ENCODE data around the gene KIRREL2. TPM values are rescaled to one million over a fixed set of nuclear protein-coding genes. Genes with fewer than 3 reads are reported as not detected.

KIRREL2 gene
- total and polyA plus RNA-seq, 2 of the 8 experiments (the other 6 are each of a cell fraction or from before 2014, with no cell fraction given), result 2.4 to 4.6 TPM

- no peak overlapping the region for H3K18ac ChIP-seq (ENCODE audit: extremely low read depth, low read length)
- H2BK5ac ChIP-seq (ENCODE audit: low read depth, low read length), result no peak overlapping the region
- H3K56ac ChIP-seq (replicated peaks; ENCODE audit: insufficient read length, low read depth, low read length), result no peak overlapping the region
- H4K5ac ChIP-seq (ENCODE audit: insufficient read length, low read depth, low read length), result no peak overlapping the region
- no peak overlapping the region for H4K91ac ChIP-seq (replicated peaks; ENCODE audit: insufficient read length, low read length)
- no peaks in the 10 kb centered on the region for H3K9me3 ChIP-seq (ENCODE audit: insufficient read depth in 2 of 2, low read depth in 1 of 2, low read length in 1 of 2)
- H3K9ac ChIP-seq (replicated peaks in 1 of 4; ENCODE audit: extremely low read depth in 1 of 4, low read depth in 3 of 4, low read length in 3 of 4), result no peak overlapping the region
- peaks cover 3 to 9% (median 7%) of the 10 kb centered on the region in 4 experiments for H3K27me3 ChIP-seq (replicated peaks in 1 of 4; ENCODE audit: control insufficient read depth in 3 of 4, extremely low read depth in 1 of 4, insufficient read depth in 3 of 4, low read length in 3 of 4)
- peaks cover 9% of the 10 kb centered on the region; the same call in 1 of the 2 replicates for H3K23me2 ChIP-seq (ENCODE audit: low read depth, low read length)
- no peak for TF ChIP-seq RBBP5 (IDR thresholded peaks at IDR 0.05; ENCODE audit: borderline replicate concordance, low read depth, low read length)
- TF ChIP-seq SIN3A (conservative IDR thresholded peaks at IDR 0.05 in 1 of 2, IDR thresholded peaks at IDR 0.05 in 1 of 2; ENCODE audit: low read depth in 1 of 2, low read length in 2 of 2), result no peak; a peak in 1 of 4 replicates
- no peak for TF ChIP-seq KDM5A (IDR thresholded peaks at IDR 0.05; ENCODE audit: low read length)
- peak; percentile 40; the same call in 1 of the 2 replicates for TF ChIP-seq CREB1 (IDR thresholded peaks at IDR 0.05)
- no peak for TF ChIP-seq EZH2 (IDR thresholded peaks at IDR 0.05; ENCODE audit: low read depth, low read length, severe bottlenecking)
- peak; percentile 91 for TF ChIP-seq SIX5 (IDR thresholded peaks at IDR 0.05; ENCODE audit: low read depth, low read length)
- no peak for TF ChIP-seq CTBP2 (IDR thresholded peaks at IDR 0.05; ENCODE audit: borderline replicate concordance, insufficient read depth, insufficient read length, low read length)
- TF ChIP-seq BRCA1 (IDR thresholded peaks at IDR 0.05; ENCODE audit: low read depth, low read length), result no peak
- peak; percentile 80; the same call in 1 of the 2 replicates for TF ChIP-seq YY1 (IDR thresholded peaks at IDR 0.05; ENCODE audit: low read depth, low read length)
- H3K14ac ChIP-seq (ENCODE audit: insufficient read length), result no peak overlapping the region
- H3K27ac ChIP-seq (ENCODE audit: low read depth, low read length), result no peak overlapping the region
- DNase-seq (ENCODE audit: low read depth in 1 of 2, low spot score in 2 of 2), result no peak
- no peak overlapping the region for H2BK120ac ChIP-seq (replicated peaks; ENCODE audit: low read depth, low read length)
- H3K79me1 ChIP-seq (ENCODE audit: low read depth, low read length), result no peaks in the 10 kb centered on the region
- H2BK20ac ChIP-seq (ENCODE audit: low read length), result no peak overlapping the region
- no peak overlapping the region for H2AK5ac ChIP-seq (ENCODE audit: low read depth, low read length)
- peaks cover 0 to 12% (median 8%) of the 10 kb centered on the region in 4 experiments; a peak in 5 of 7 replicates for H3K4me1 ChIP-seq (replicated peaks in 1 of 4; ENCODE audit: control insufficient read depth in 3 of 4, insufficient read depth in 4 of 4, low read length in 3 of 4)
- no peak overlapping the region for H3K23ac ChIP-seq (ENCODE audit: insufficient read length)
- no peak overlapping the region for H3K4ac ChIP-seq (replicated peaks; ENCODE audit: insufficient read length, low read depth, low read length)
- no peak overlapping the region for H3K4me3 ChIP-seq (ENCODE audit: extremely low read depth in 1 of 4, insufficient read depth in 2 of 4, low read depth in 3 of 4, low read length in 4 of 4)
- POLR2A ChIA-PET (ENCODE audit: partially characterized antibody), result interaction anchor here (0.8 to 1.9 kb wide), 2 partner anchors 12 to 362 kb away, joined by 3 to 4 read pairs; no protein-coding TSS in a partner anchor
- CTCF ChIA-PET (ENCODE audit: partially characterized antibody), result interaction anchor here (0.7 to 1.0 kb wide), 3 partner anchors 9 to 62 kb away, joined by 3 to 4 read pairs (median 3); no protein-coding TSS in a partner anchor
- no peak overlapping the region for H2BK15ac ChIP-seq (ENCODE audit: low read length)
- H2AFZ ChIP-seq (ENCODE audit: low read length), result no peak overlapping the region
- FAIRE-seq, result peak; percentile 85
- H3K79me2 ChIP-seq (ENCODE audit: control insufficient read depth in 1 of 2, insufficient read depth in 2 of 2, low read length in 2 of 2), result no peaks in the 10 kb centered on the region
- no peak overlapping the region for H3K4me2 ChIP-seq (ENCODE audit: insufficient read depth in 1 of 2, low read depth in 2 of 2, low read length in 2 of 2)
- 70% methylated on average over 5 of the region's 5 CpGs; no CpG with 5 or more reads in 1 of the 2 experiments for WGBS, 2 experiments (ENCODE audit: extremely low coverage in 1 of 2, insufficient coverage in 1 of 2, insufficient read length in 1 of 2, insufficient replicate concordance in 2 of 2, low coverage in 1 of 2, low lambda C conversion rate in 2 of 2, missing lambda C conversion rate in 1 of 2)
- no peak overlapping the region for H4K8ac ChIP-seq (ENCODE audit: extremely low read depth, insufficient read depth, low read length)
- H2BK12ac ChIP-seq (ENCODE audit: low read depth, low read length), result no peak overlapping the region
- no peaks in the 10 kb centered on the region; a peak in 1 of 8 replicates for H3K36me3 ChIP-seq (ENCODE audit: control insufficient read depth in 2 of 4, insufficient read depth in 4 of 4, low read length in 3 of 4)
- peaks cover 0 to 2% of the 10 kb centered on the region in 2 experiments for H4K20me1 ChIP-seq (replicated peaks in 1 of 2; ENCODE audit: control insufficient read depth in 1 of 2, insufficient read depth in 2 of 2, low read length in 2 of 2)
These were observed 15.5 kb downstream of the KIRREL2 start for GRCh38 chr19:35872180-35872579.

All from H1 (cell line).